ENCODE measurements around the gene LHX3. TPM values are rescaled to one million over a fixed set of nuclear protein-coding genes. Genes with fewer than 3 reads are reported as not detected.

The LHX3 gene
- total and polyA plus RNA-seq, 2 donors from 2014 or later: not detected

- H3K27me3 ChIP-seq (ENCODE audit: control insufficient read depth, insufficient read depth, low read length): no peaks in the 10 kb centered on the region
- H3K27ac ChIP-seq (ENCODE audit: low read depth in 2 of 2, low read length in 2 of 2): no peak overlapping the region
- TF ChIP-seq CTCF (IDR thresholded peaks at IDR 0.05; ENCODE audit: borderline replicate concordance, extremely low read depth, insufficient read depth): no peak
- H3K9me3 ChIP-seq (ENCODE audit: control insufficient read depth in 2 of 3, insufficient read depth in 1 of 3, low read length in 3 of 3): no peaks in the 10 kb centered on the region
- H3K36me3 ChIP-seq (ENCODE audit: control insufficient read depth in 2 of 3, insufficient read depth in 3 of 3, low read length in 3 of 3): no peaks in the 10 kb centered on the region
- H3K4me3 ChIP-seq (ENCODE audit: low read length in 3 of 3): no peak overlapping the region
- intact Hi-C loops (cut with DNase I): no loop called here
- no peaks in the 10 kb centered on the region for H3K4me1 ChIP-seq (ENCODE audit: control insufficient read depth in 2 of 3, insufficient read depth in 2 of 3, low read depth in 1 of 3, low read length in 3 of 3)
- DNase-seq (no peak), FAIRE-seq (no peak)
- no peak overlapping the region for H3K9ac ChIP-seq (ENCODE audit: low read length in 3 of 3)
Observed at GRCh38 chr9:136235171-136235570, 30.2 kb upstream of the LHX3 start.

- FAIRE-seq: no peak
Observed at GRCh38 chr9:136234597-136234996, 29.7 kb upstream of the LHX3 start.

GRCh38 chr9:136233868-136234267 lies 28.9 kb upstream of the LHX3 start:
- no peaks in the 10 kb centered on the region for H3K4me1 ChIP-seq (ENCODE audit: control insufficient read depth in 2 of 3, insufficient read depth in 2 of 3, low read depth in 1 of 3, low read length in 3 of 3)
- no peak for FAIRE-seq
- intact Hi-C loops (cut with DNase I): no loop called here
- H3K36me3 ChIP-seq (ENCODE audit: control insufficient read depth in 2 of 3, insufficient read depth in 3 of 3, low read length in 3 of 3): no peaks in the 10 kb centered on the region
- H3K27ac ChIP-seq (ENCODE audit: low read depth in 2 of 2, low read length in 2 of 2): no peak overlapping the region
- H3K9me3 ChIP-seq (ENCODE audit: control insufficient read depth in 2 of 3, insufficient read depth in 1 of 3, low read length in 3 of 3): no peaks in the 10 kb centered on the region
- no peaks in the 10 kb centered on the region for H3K27me3 ChIP-seq (ENCODE audit: control insufficient read depth, insufficient read depth, low read length)
- DNase-seq: no peak
- H3K4me3 ChIP-seq (ENCODE audit: low read length in 3 of 3): no peak overlapping the region
- no peak for TF ChIP-seq CTCF (IDR thresholded peaks at IDR 0.05; ENCODE audit: borderline replicate concordance, extremely low read depth, insufficient read depth)
- H3K9ac ChIP-seq (ENCODE audit: low read length in 3 of 3): no peak overlapping the region

More at GRCh38 chr9:136234597-136234996, 29.7 kb upstream of the LHX3 start:
- Histone ChIP-seq H3K27ac (ENCODE audit: low read depth in 2 of 2, low read length in 2 of 2) (no peak overlapping the region), H3K27me3 (ENCODE audit: control insufficient read depth, insufficient read depth, low read length) (no peaks in the 10 kb centered on the region), H3K4me1 (ENCODE audit: control insufficient read depth in 2 of 3, insufficient read depth in 2 of 3, low read depth in 1 of 3, low read length in 3 of 3) (no peaks in the 10 kb centered on the region), H3K9ac (ENCODE audit: low read length in 3 of 3) (no peak overlapping the region), H3K4me3 (ENCODE audit: low read length in 3 of 3) (no peak overlapping the region), H3K36me3 (ENCODE audit: control insufficient read depth in 2 of 3, insufficient read depth in 3 of 3, low read length in 3 of 3) (no peaks in the 10 kb centered on the region), H3K9me3 (ENCODE audit: control insufficient read depth in 2 of 3, insufficient read depth in 1 of 3, low read length in 3 of 3) (no peaks in the 10 kb centered on the region)
- intact Hi-C loops (cut with DNase I): no loop called here
- no peak for DNase-seq
- no peak for TF ChIP-seq CTCF (IDR thresholded peaks at IDR 0.05; ENCODE audit: borderline replicate concordance, extremely low read depth, insufficient read depth)

- Histone ChIP-seq H3K9me3 (ENCODE audit: control insufficient read depth in 2 of 3, insufficient read depth in 1 of 3, low read length in 3 of 3) (no peaks in the 10 kb centered on the region), H3K9ac (ENCODE audit: low read length in 3 of 3) (no peak overlapping the region), H3K4me1 (ENCODE audit: control insufficient read depth in 2 of 3, insufficient read depth in 2 of 3, low read depth in 1 of 3, low read length in 3 of 3) (no peaks in the 10 kb centered on the region), H3K27ac (ENCODE audit: low read depth in 2 of 2, low read length in 2 of 2) (no peak overlapping the region), H3K36me3 (ENCODE audit: control insufficient read depth in 2 of 3, insufficient read depth in 3 of 3, low read length in 3 of 3) (no peaks in the 10 kb centered on the region), H3K4me3 (ENCODE audit: low read length in 3 of 3) (no peak overlapping the region), H3K27me3 (ENCODE audit: control insufficient read depth, insufficient read depth, low read length) (no peaks in the 10 kb centered on the region)
- TF ChIP-seq CTCF (IDR thresholded peaks at IDR 0.05; ENCODE audit: borderline replicate concordance, extremely low read depth, insufficient read depth): no peak
- intact Hi-C loops (cut with DNase I): no loop called here
- peak in 1 of 5 donors; percentile 31 for DNase-seq
- FAIRE-seq: no peak
Observed at GRCh38 chr9:136233411-136233810, 28.5 kb upstream of the LHX3 start.
